GM18526 (cell line): Measurements from ENCODE around the gene HMCN2.

Experiments
- POLR2A ChIP-seq: IDR thresholded peaks from 3 replicates; pipeline ENCODE4 v1.6.1; 2011; ENCODE audit not compliant: insufficient read length; ENCODE audit errors: extremely low read depth

HMCN2 gene

GRCh38 chr9:130347931-130348330 is 82.4 kb downstream of the HMCN2 start:
- TF ChIP-seq POLR2A: no peak

GRCh38 chr9:130348341-130348740 is 82.8 kb downstream of the HMCN2 start:
- no peak for TF ChIP-seq POLR2A

- TF ChIP-seq POLR2A: no peak
Measured at GRCh38 chr9:130348881-130349280, 83.3 kb downstream of the HMCN2 start.

GRCh38 chr9:130349398-130349797 is 83.8 kb downstream of the HMCN2 start:
- TF ChIP-seq POLR2A: no peak

GRCh38 chr9:130351343-130351742 is 85.8 kb downstream of the HMCN2 start:
- no peak for TF ChIP-seq POLR2A

- no peak for TF ChIP-seq POLR2A
Measured at GRCh38 chr9:130352081-130352480, 86.5 kb downstream of the HMCN2 start.

- TF ChIP-seq POLR2A: no peak
Measured at GRCh38 chr9:130352586-130353285, 87.2 kb downstream of the HMCN2 start.

- TF ChIP-seq POLR2A: no peak
Measured at GRCh38 chr9:130354378-130354777, 88.8 kb downstream of the HMCN2 start.

GRCh38 chr9:130354806-130355205 is 89.2 kb downstream of the HMCN2 start:
- TF ChIP-seq POLR2A: no peak

- TF ChIP-seq POLR2A: no peak
Measured at GRCh38 chr9:130356033-130356432, 90.5 kb downstream of the HMCN2 start.

GRCh38 chr9:130356877-130357584 is 91.5 kb downstream of the HMCN2 start:
- TF ChIP-seq POLR2A: no peak

- no peak for TF ChIP-seq POLR2A
Measured at GRCh38 chr9:130358928-130359327, 93.4 kb downstream of the HMCN2 start.

- TF ChIP-seq POLR2A: no peak
Measured at GRCh38 chr9:130359819-130360218, 94.3 kb downstream of the HMCN2 start.

- no peak for TF ChIP-seq POLR2A
Measured at GRCh38 chr9:130360672-130361071, 95.1 kb downstream of the HMCN2 start.

- no peak for TF ChIP-seq POLR2A
Measured at GRCh38 chr9:130361873-130362362, 96.4 kb downstream of the HMCN2 start.

- no peak for TF ChIP-seq POLR2A
Measured at GRCh38 chr9:130362691-130363090, 97.1 kb downstream of the HMCN2 start.
